ENCODE measurements around the gene EEIG1. TPM values are rescaled to one million over a fixed set of nuclear protein-coding genes. Genes with fewer than 3 reads are reported as not detected.

The EEIG1 gene
- 32.8 TPM for total RNA-seq

- intact Hi-C loops (cut with DNase I) = loop anchor here (1.0 to 2.0 kb wide), 3 partner anchors 38 to 86 kb away; partner anchors contain the start of gene NAIF1
- peak; percentile 78 to 97 for DNase-seq (ENCODE audit: low spot score in 2 of 2)
- Histone ChIP-seq H3K9me3 (no peaks in the 10 kb centered on the region), H3K27ac (peak within 1 kb of the TSS; percentile 89 to 90), H3K36me3 (no peaks in the 10 kb centered on the region), H3K4me3 (peak within 1 kb of the TSS; percentile 71 to 87), H3K4me1 (peaks cover 20 to 37% of the 10 kb centered on the region in 2 donors), H3K27me3 (no peaks in the 10 kb centered on the region)
- no peak for TF ChIP-seq CTCF (IDR thresholded peaks at IDR 0.05)
Measured at GRCh38 chr9:127980706-127981558, at the start of gene EEIG1. Gene EEIG1, minus strand, starts transcription at chr9:127980989. Its CDS starts 852 bp downstream, at chr9:127980137.

GRCh38 chr9:128027705-128028104 is 46.9 kb upstream of the EEIG1 start:
- intact Hi-C loops (cut with DNase I) = no loop called here
- no peaks in the 10 kb centered on the region for H3K27me3 ChIP-seq
- H3K27ac ChIP-seq = no peak overlapping the region
- H3K36me3 ChIP-seq = no peaks in the 10 kb centered on the region
- H3K4me3 ChIP-seq = no peak overlapping the region
- H3K4me1 ChIP-seq = no peaks in the 10 kb centered on the region
- no peak for DNase-seq (ENCODE audit: low spot score in 2 of 2)
- TF ChIP-seq CTCF (IDR thresholded peaks at IDR 0.05) = no peak
- no peaks in the 10 kb centered on the region for H3K9me3 ChIP-seq

- Histone ChIP-seq H3K27me3 (no peaks in the 10 kb centered on the region), H3K4me1 (no peaks in the 10 kb centered on the region), H3K27ac (no peak overlapping the region), H3K9me3 (no peaks in the 10 kb centered on the region), H3K36me3 (no peaks in the 10 kb centered on the region), H3K4me3 (no peak overlapping the region)
- no peak for DNase-seq (ENCODE audit: low spot score in 2 of 2)
- intact Hi-C loops (cut with DNase I) = no loop called here
- no peak for TF ChIP-seq CTCF (IDR thresholded peaks at IDR 0.05)
Measured at GRCh38 chr9:128026773-128027541, 46.2 kb upstream of the EEIG1 start.

GRCh38 chr9:128026255-128026772 is 45.5 kb upstream of the EEIG1 start:
- Histone ChIP-seq H3K4me3 (no peak overlapping the region), H3K36me3 (no peaks in the 10 kb centered on the region), H3K9me3 (no peaks in the 10 kb centered on the region), H3K27ac (no peak overlapping the region), H3K27me3 (no peaks in the 10 kb centered on the region), H3K4me1 (no peaks in the 10 kb centered on the region)
- intact Hi-C loops (cut with DNase I) = no loop called here
- no peak for DNase-seq (ENCODE audit: low spot score in 2 of 2)
- TF ChIP-seq CTCF (IDR thresholded peaks at IDR 0.05) = no peak

- H3K27me3 ChIP-seq = no peaks in the 10 kb centered on the region
- H3K36me3 ChIP-seq = no peaks in the 10 kb centered on the region
- DNase-seq (ENCODE audit: low spot score in 2 of 2) = no peak
- no peaks in the 10 kb centered on the region for H3K4me1 ChIP-seq
- no peak overlapping the region for H3K27ac ChIP-seq
- intact Hi-C loops (cut with DNase I) = no loop called here
- no peak for TF ChIP-seq CTCF (IDR thresholded peaks at IDR 0.05)
- H3K9me3 ChIP-seq = no peaks in the 10 kb centered on the region
- no peak overlapping the region for H3K4me3 ChIP-seq
Measured at GRCh38 chr9:128025736-128026135, 44.9 kb upstream of the EEIG1 start.

All from ascending aorta (tissue), 2 donors.